ENCODE data around the gene UBAP2L. TPM values are rescaled to one million over a fixed set of nuclear protein-coding genes. Genes with fewer than 3 reads are reported as not detected.

Gene UBAP2L
- polyA plus RNA-seq (2014; cell fraction: cytosol; rRNA removed) = 105 and 115 TPM in 2 replicates
- 154 and 210 TPM in 2 replicates for polyA plus RNA-seq (2014; cell fraction: nucleus; rRNA removed)

- DNase-seq (ENCODE audit: low spot score) = peak; percentile 100
Measured at GRCh38 chr1:154220071-154220969, at the start of gene UBAP2L. Gene UBAP2L (plus strand): TSS chr1:154220955. CDS start chr1:154225124, 4,169 bp downstream.

- no peak for DNase-seq (ENCODE audit: low spot score)
Measured at GRCh38 chr1:154171223-154171583, 49.6 kb upstream of the UBAP2L start.

- no peak for DNase-seq (ENCODE audit: low spot score)
Measured at GRCh38 chr1:154171880-154172279, 48.9 kb upstream of the UBAP2L start.

GRCh38 chr1:154174654-154175053, 46.1 kb upstream of the UBAP2L start:
- no peak for DNase-seq (ENCODE audit: low spot score)

- DNase-seq (ENCODE audit: low spot score) = no peak
Measured at GRCh38 chr1:154176337-154176736, 44.4 kb upstream of the UBAP2L start.

GRCh38 chr1:154178013-154178412, 42.7 kb upstream of the UBAP2L start:
- DNase-seq (ENCODE audit: low spot score) = no peak

- DNase-seq (ENCODE audit: low spot score) = no peak
Measured at GRCh38 chr1:154178911-154179811, 41.6 kb upstream of the UBAP2L start.

- no peak for DNase-seq (ENCODE audit: low spot score)
Measured at GRCh38 chr1:154179946-154180687, 40.6 kb upstream of the UBAP2L start.

- DNase-seq (ENCODE audit: low spot score) = no peak
Measured at GRCh38 chr1:154181944-154182343, 38.8 kb upstream of the UBAP2L start.

GRCh38 chr1:154182344-154183045, 38.3 kb upstream of the UBAP2L start:
- peak; percentile 49 for DNase-seq (ENCODE audit: low spot score)

GRCh38 chr1:154183046-154183915, 37.5 kb upstream of the UBAP2L start:
- peak; percentile 99 for DNase-seq (ENCODE audit: low spot score)

- peak; percentile 66 for DNase-seq (ENCODE audit: low spot score)
Measured at GRCh38 chr1:154186177-154186576, 34.6 kb upstream of the UBAP2L start.

- no peak for DNase-seq (ENCODE audit: low spot score)
Measured at GRCh38 chr1:154186852-154187501, 33.8 kb upstream of the UBAP2L start.

GRCh38 chr1:154190550-154190949, 30.2 kb upstream of the UBAP2L start:
- no peak for DNase-seq (ENCODE audit: low spot score)

- no peak for DNase-seq (ENCODE audit: low spot score)
Measured at GRCh38 chr1:154191990-154192461, 28.7 kb upstream of the UBAP2L start, which contains the start of gene TPM3. Gene TPM3 (minus strand): TSS chr1:154192100. CDS start chr1:154192018, 82 bp downstream.

- no peak for DNase-seq (ENCODE audit: low spot score)
Measured at GRCh38 chr1:154192476-154192875, 28.3 kb upstream of the UBAP2L start.

- no peak for DNase-seq (ENCODE audit: low spot score)
Measured at GRCh38 chr1:154193821-154194220, 26.9 kb upstream of the UBAP2L start.

GRCh38 chr1:154198756-154199562, 21.8 kb upstream of the UBAP2L start:
- peak; percentile 72 for DNase-seq (ENCODE audit: low spot score)
